HepG2 (cell line): ENCODE results near the gene ZNF674. TPM values are rescaled to one million over a fixed set of nuclear protein-coding genes. Genes with fewer than 3 reads are reported as not detected.

Source experiments
- AKAP8 ChIP-seq: sonication (generic); formaldehyde crosslinking; IDR thresholded peaks from 2 replicates; pipeline ENCODE4 v1.5.1; 2020; ENCODE audit warnings: mild to moderate bottlenecking, missing genetic modification reagents
- CBX5 ChIP-seq: sonication (generic); formaldehyde crosslinking; IDR thresholded peaks from 2 replicates; pipeline ENCODE4 v1.4.0; 2020; ENCODE audit warnings: missing genetic modification reagents, borderline replicate concordance
- CEBPB ChIP-seq: IDR thresholded peaks from 2 replicates; pipeline ENCODE4 v1.6.1; 2011; ENCODE audit warnings: low read depth, low read length, improper control_type of control experiment, borderline replicate concordance
- CREB1 ChIP-seq, 2 experiments: fragments of 450-650 bp in 1 of 2; IDR thresholded peaks; 2 replicates each; pipeline ENCODE4 v1.6.1; 2016 to 2017; ENCODE audit warnings: control low read depth in 1 of 2, mild to moderate bottlenecking in 1 of 2, missing compliant biosample characterization in 1 of 2, missing genetic modification characterization in 1 of 2
- DR1 ChIP-seq: sonication (generic); formaldehyde crosslinking; IDR thresholded peaks from 2 replicates; pipeline ENCODE4 v1.8.0; 2021; ENCODE audit warnings: mild to moderate bottlenecking, missing genetic modification reagents, inconsistent platforms
- DRAP1 ChIP-seq: IDR thresholded peaks from 2 replicates; pipeline ENCODE4 v1.6.1; 2016; ENCODE audit warnings: missing genetic modification reagents, missing compliant biosample characterization
- KLF12 ChIP-seq: sonication (generic); formaldehyde crosslinking; IDR thresholded peaks from 2 replicates; pipeline ENCODE4 v1.4.0; 2020; ENCODE audit warnings: missing genetic modification reagents, borderline replicate concordance
- NONO ChIP-seq, 2 experiments: fragments of 450-650 bp in 1 of 2; sonication (generic) in 1 of 2; formaldehyde crosslinking in 1 of 2; IDR thresholded peaks in 1 of 2; conservative IDR thresholded peaks in 1 of 2; 2 replicates each; pipeline versions ENCODE4 v1.6.1 to v1.8.0; 2017 to 2022; ENCODE audit warnings: mild to moderate bottlenecking in 1 of 2, missing genetic modification reagents in 1 of 2, moderate library complexity in 1 of 2
- SALL1 ChIP-seq: sonication (generic); formaldehyde crosslinking; IDR thresholded peaks from 2 replicates; pipeline ENCODE4 v1.8.0; 2022; ENCODE audit warnings: mild to moderate bottlenecking, missing genetic modification reagents
- ZBTB20 ChIP-seq: sonication (generic); formaldehyde crosslinking; IDR thresholded peaks from 2 replicates; pipeline ENCODE4 v1.8.1; 2023; ENCODE audit warnings: missing genetic modification reagents, low read depth, mild to moderate bottlenecking, borderline replicate concordance
- ZNF446 ChIP-seq: sonication (generic); formaldehyde crosslinking; IDR thresholded peaks from 2 replicates; pipeline ENCODE4 v1.5.0; 2020; ENCODE audit warnings: mild to moderate bottlenecking, missing genetic modification reagents
- ZNF547 ChIP-seq: sonication (generic); formaldehyde crosslinking; IDR thresholded peaks from 2 replicates; pipeline ENCODE4 v1.5.1; 2020; ENCODE audit warnings: mild to moderate bottlenecking, missing genetic modification reagents
- ZNF574 ChIP-seq: sonication (generic); formaldehyde crosslinking; IDR thresholded peaks from 2 replicates; pipeline ENCODE4 v1.4.0; 2020; ENCODE audit warnings: missing genetic modification reagents
- ZNF646 ChIP-seq: sonication (generic); formaldehyde crosslinking; IDR thresholded peaks from 2 replicates; pipeline ENCODE4 v1.9.0; 2021; ENCODE audit warnings: mild to moderate bottlenecking, missing genetic modification reagents
- ZNF776 ChIP-seq: sonication (generic); formaldehyde crosslinking; IDR thresholded peaks from 2 replicates; pipeline ENCODE4 v1.4.0; 2020; ENCODE audit warnings: mild to moderate bottlenecking, missing genetic modification reagents
- ZNF879 ChIP-seq: sonication (generic); formaldehyde crosslinking; IDR thresholded peaks from 2 replicates; pipeline ENCODE4 v1.8.1; 2023; ENCODE audit warnings: missing genetic modification reagents
- ZSCAN29 ChIP-seq: sonication (generic); formaldehyde crosslinking; conservative IDR thresholded peaks from 2 replicates; pipeline ENCODE4 v1.4.0; 2020; ENCODE audit warnings: mild to moderate bottlenecking, missing genetic modification reagents
- polyA plus RNA-seq, 8 experiments: library from polyadenylated mRNA; depleted of rRNA in 3 of 8; stranded (reverse) in 7 of 8; unstranded in 1 of 8; fragments of >200 nt; fragmentation: Illumina TruSeq in 4 of 8; extraction: Trizol in 4 of 8; gene quantifications; 2 replicates each; pipeline versions ENCODE4 v1.2.1 to v1.2.3, GENCODE V29; 2011 to 2016; ENCODE audit warnings: low read depth in 4 of 8, missing spikeins in 1 of 8, mixed read lengths in 1 of 8; ENCODE audit not compliant: insufficient read depth in 1 of 8
- total RNA-seq, 5 experiments: library from RNA; depleted of rRNA; stranded (reverse); fragments of >200 nt; fragmentation: Illumina TruSeq; extraction: Trizol; gene quantifications; 2 replicates each; pipeline ENCODE4 v1.2.3, GENCODE V29; 2016; ENCODE audit warnings: low read depth in 1 of 5

Gene ZNF674
- total and polyA plus RNA-seq, 2 of the 13 experiments (the other 11 are each of a cell fraction or from before 2014, with no cell fraction given), result 2.9 to 3.5 TPM

DNA sequence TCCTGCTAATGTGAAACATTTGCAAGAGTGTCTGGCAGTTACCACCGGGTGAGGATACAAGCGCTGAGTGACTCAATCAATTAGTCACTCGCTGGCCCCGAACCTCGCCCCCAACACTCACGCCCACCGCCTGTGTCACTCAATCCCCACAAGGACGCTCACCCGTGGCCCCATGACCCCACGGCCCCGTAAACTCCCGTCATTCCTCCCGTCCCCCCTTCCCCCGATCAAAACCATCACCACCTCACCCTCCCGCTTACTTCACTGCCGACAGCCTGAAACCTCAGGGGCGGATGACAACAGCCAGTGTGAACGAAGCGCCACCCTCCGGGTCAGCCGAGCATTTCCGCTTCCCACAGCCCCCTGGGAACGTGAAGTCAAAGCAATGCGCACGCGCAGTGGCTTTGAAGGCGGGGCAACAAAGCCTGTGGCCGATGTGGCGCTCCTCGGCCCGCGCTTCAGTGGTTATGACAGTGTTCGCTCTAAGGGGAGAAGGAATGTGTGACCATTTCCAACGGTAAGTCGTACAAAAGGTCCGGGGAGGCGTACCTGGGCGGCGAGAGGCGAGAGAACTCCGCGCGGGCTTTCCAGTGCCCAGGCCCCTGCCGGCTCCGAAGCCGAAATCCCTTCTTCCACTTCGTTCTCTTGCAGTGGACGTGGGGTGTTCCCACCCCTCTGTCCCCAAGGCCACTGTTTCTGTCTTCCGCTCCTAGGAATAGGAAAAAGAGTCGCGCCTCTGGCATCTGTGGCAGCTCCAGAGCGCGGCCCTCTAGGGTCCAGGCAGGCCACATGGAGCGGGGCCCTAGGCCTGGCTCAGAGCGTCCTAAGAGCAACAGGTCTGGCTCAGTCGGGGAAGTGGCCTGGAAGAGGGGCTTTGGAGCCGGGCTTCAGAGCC lies at the start of gene ZNF674 (continued):
- 0 out of 2 replicates have a peak, but pooled peaks have one; percentile 54 for TF ChIP-seq ZNF446
- no peak for TF ChIP-seq ZNF646 (CRISPR knock-in tag)
- TF ChIP-seq ZNF574 (CRISPR knock-in tag), result peak; percentile 57; the same call in 1 of the 2 replicates
- peak; percentile 79 for TF ChIP-seq DRAP1 (CRISPR knock-in tag)
- no peak for TF ChIP-seq ZNF776
- TF ChIP-seq AKAP8 (CRISPR knock-in tag), result no peak
- TF ChIP-seq SALL1 (CRISPR knock-in tag), result peak; percentile 67
- TF ChIP-seq KLF12 (CRISPR knock-in tag), result no peak
- TF ChIP-seq CBX5 (CRISPR knock-in tag), result 0 out of 2 replicates have a peak, but pooled peaks have one; percentile 14
- TF ChIP-seq ZNF547, result 0 out of 2 replicates have a peak, but pooled peaks have one; percentile 22
- no peak for TF ChIP-seq NONO (IDR thresholded peaks at IDR 0.05)
- peak; percentile 63 for TF ChIP-seq NONO (CRISPR knock-in tag; conservative IDR thresholded peaks at IDR 0.05)
- TF ChIP-seq CEBPB, result no peak
- TF ChIP-seq DR1 (CRISPR knock-in tag), result 0 out of 2 replicates have a peak, but pooled peaks have one; percentile 22
- TF ChIP-seq ZSCAN29 (CRISPR knock-in tag), result no peak
- 0 out of 2 replicates have a peak, but pooled peaks have one; percentile 46 for TF ChIP-seq ZNF879
- peak; percentile 45; the same call in 1 of the 2 replicates for TF ChIP-seq ZBTB20
- peak; percentile 22; the same call in 1 of the 2 replicates for TF ChIP-seq CREB1 (IDR thresholded peaks at IDR 0.05)
- TF ChIP-seq CREB1 (CRISPR knock-in tag; IDR thresholded peaks at IDR 0.05), result 0 out of 2 replicates have a peak, but pooled peaks have one; percentile 35
